Panc1 (cell line): ENCODE data around the gene NDUFAF8. TPM values are rescaled to one million over a fixed set of nuclear protein-coding genes. Genes with fewer than 3 reads are reported as not detected.

Experiments used
- ATAC-seq: fragments of 200-7000 bp; cut with Tn5 transposase; 2 replicates; pipeline ENCODE4 v1.9.1; 2020; ENCODE audit warnings: mild to moderate bottlenecking, moderate library complexity
- BruUV-seq: library from RNA; stranded (reverse); fragments of 400-500 nt; replicated peaks from 2 replicates; lab custom pipeline; 2021; lab: Mats Ljungman, UMichigan
- CTCF ChIA-PET: fragments of 300-600 bp; sonication (Branson Sonifier 250); formaldehyde crosslinking; loops from one replicate; lab custom pipeline; 2022; ENCODE audit warnings: antibody characterized with exemption; lab: Charles Lee
- POLR2A ChIA-PET: fragments of 300-600 bp; sonication (Branson Sonifier 250); formaldehyde crosslinking; loops from one replicate; lab custom pipeline; 2022; ENCODE audit warnings: antibody characterized with exemption; lab: Charles Lee
- DNase-seq: peaks from one replicate; pipeline ENCODE4 v3.0.0-alpha.2; 2010; ENCODE audit warnings: low read depth, low spot score
- H3K27ac ChIP-seq: 2 replicates; pipeline ENCODE4 v1.5.1; 2011; ENCODE audit warnings: mild to moderate bottlenecking, low read length, inconsistent platforms
- H3K27me3 ChIP-seq: fragments of 200-500 bp; sonication (Bioruptor generic); 2 replicates; pipeline ENCODE4 v1.6.0; 2014; ENCODE audit warnings: low read length, inconsistent platforms; ENCODE audit not compliant: control insufficient read depth, insufficient read depth
- H3K36me3 ChIP-seq: fragments of 200-500 bp; sonication (Bioruptor generic); 2 replicates; pipeline ENCODE4 v1.5.1; 2014; ENCODE audit warnings: inconsistent platforms, mild to moderate bottlenecking, low read length, moderate library complexity; ENCODE audit not compliant: control insufficient read depth, insufficient read depth
- H3K4me1 ChIP-seq: 2 replicates; pipeline ENCODE4 v1.5.1; 2011; ENCODE audit warnings: inconsistent platforms, mild to moderate bottlenecking, low read length, moderate library complexity; ENCODE audit not compliant: control insufficient read depth, insufficient read depth
- H3K4me3 ChIP-seq, 2 experiments: 2 replicates each; pipeline ENCODE4 v1.5.1; 2011 to 2012; ENCODE audit warnings: low read depth in 2 of 2, low read length in 2 of 2, mild to moderate bottlenecking in 2 of 2, inconsistent platforms in 1 of 2, moderate library complexity in 1 of 2
- H3K9me3 ChIP-seq: fragments of 200-500 bp; sonication (Bioruptor generic); 2 replicates; pipeline ENCODE4 v1.5.1; 2014; ENCODE audit warnings: low read depth, mild to moderate bottlenecking, inconsistent platforms, low read length, moderate library complexity; ENCODE audit not compliant: control insufficient read depth, insufficient read depth
- POLR2AphosphoS5 ChIP-seq: IDR thresholded peaks from 2 replicates; pipeline ENCODE4 v1.6.1; 2012; ENCODE audit warnings: mild to moderate bottlenecking, low read depth, low read length, moderate library complexity
- SIN3A ChIP-seq: IDR thresholded peaks from 2 replicates; pipeline ENCODE4 v1.6.1; 2012; ENCODE audit warnings: low read depth, mild to moderate bottlenecking, low read length, moderate library complexity, borderline replicate concordance; ENCODE audit not compliant: insufficient read depth
- TCF7L2 ChIP-seq: IDR thresholded peaks from 2 replicates; pipeline ENCODE4 v1.6.1; 2011; ENCODE audit warnings: mild to moderate bottlenecking, low read depth, low read length, inconsistent platforms
- in situ Hi-C: cut with HindIII; loops from 2 replicates; pipeline ENCODE4 v1.10.0; 2016; ENCODE audit warnings: low sequenced_read_pairs, low pct_unique_long_range_greater_than_20kb
- intact Hi-C: fragments of 100-400 bp; cut with micrococcal nuclease; formaldehyde crosslinking; loops from one replicate; pipeline ENCODE4 v1.10.0; 2022; ENCODE audit not compliant: unreplicated experiment
- total RNA-seq: library from RNA; stranded (reverse); gene quantifications from one replicate; pipeline ENCODE4 v1.2.1, GENCODE V29; 2021; ENCODE audit not compliant: unreplicated experiment
- TF ChIP-seq, protein P1 (sequence below): fragments of 450-650 bp; IDR thresholded peaks from 2 replicates; pipeline ENCODE4 v1.5.1; 2017; ENCODE audit warnings: mild to moderate bottlenecking
- TF ChIP-seq, protein P2 (sequence below), 2 experiments: IDR thresholded peaks; 2 replicates each; pipeline ENCODE4 v1.6.1; 2011 to 2012; ENCODE audit warnings: low read depth in 2 of 2, control low read depth in 1 of 2, low read length in 1 of 2, mild to moderate bottlenecking in 1 of 2, moderate library complexity in 1 of 2; ENCODE audit not compliant: insufficient read depth in 1 of 2

The NDUFAF8 gene
- total RNA-seq, 1 experiment from 2014 or later = 75.8 TPM

GRCh38 chr17:81260641-81261040 is 21.5 kb downstream of the NDUFAF8 start:
- intact Hi-C loops = no loop called here
- in situ Hi-C loops = no loop called here
- CTCF ChIA-PET = no interaction called here

GRCh38 chr17:81261096-81261495 is 22.0 kb downstream of the NDUFAF8 start:
- Histone ChIP-seq H3K4me1 (no peaks in the 10 kb centered on the region; the same call in 1 of the 2 replicates), H3K36me3 (peaks cover 10% of the 10 kb centered on the region; the same call in 1 of the 2 replicates), H3K9me3 (no peaks in the 10 kb centered on the region), H3K4me3 (no peak overlapping the region), H3K27ac (no peak overlapping the region), H3K27me3 (no peaks in the 10 kb centered on the region)
- intact Hi-C loops = no loop called here
- POLR2A ChIA-PET = interaction anchor here (0.6 kb wide), 1 partner anchor 34 kb away, joined by 7 read pairs; the partner anchor contains the start of gene SLC38A10
- no peak for ATAC-seq
- DNase-seq = no peak
- BruUV-seq = no TSS peak
- in situ Hi-C loops = no loop called here
- CTCF ChIA-PET = no interaction called here
- TF ChIP-seq, protein P1, sequence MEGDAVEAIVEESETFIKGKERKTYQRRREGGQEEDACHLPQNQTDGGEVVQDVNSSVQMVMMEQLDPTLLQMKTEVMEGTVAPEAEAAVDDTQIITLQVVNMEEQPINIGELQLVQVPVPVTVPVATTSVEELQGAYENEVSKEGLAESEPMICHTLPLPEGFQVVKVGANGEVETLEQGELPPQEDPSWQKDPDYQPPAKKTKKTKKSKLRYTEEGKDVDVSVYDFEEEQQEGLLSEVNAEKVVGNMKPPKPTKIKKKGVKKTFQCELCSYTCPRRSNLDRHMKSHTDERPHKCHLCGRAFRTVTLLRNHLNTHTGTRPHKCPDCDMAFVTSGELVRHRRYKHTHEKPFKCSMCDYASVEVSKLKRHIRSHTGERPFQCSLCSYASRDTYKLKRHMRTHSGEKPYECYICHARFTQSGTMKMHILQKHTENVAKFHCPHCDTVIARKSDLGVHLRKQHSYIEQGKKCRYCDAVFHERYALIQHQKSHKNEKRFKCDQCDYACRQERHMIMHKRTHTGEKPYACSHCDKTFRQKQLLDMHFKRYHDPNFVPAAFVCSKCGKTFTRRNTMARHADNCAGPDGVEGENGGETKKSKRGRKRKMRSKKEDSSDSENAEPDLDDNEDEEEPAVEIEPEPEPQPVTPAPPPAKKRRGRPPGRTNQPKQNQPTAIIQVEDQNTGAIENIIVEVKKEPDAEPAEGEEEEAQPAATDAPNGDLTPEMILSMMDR = no peak
- TF ChIP-seq, protein P2, sequence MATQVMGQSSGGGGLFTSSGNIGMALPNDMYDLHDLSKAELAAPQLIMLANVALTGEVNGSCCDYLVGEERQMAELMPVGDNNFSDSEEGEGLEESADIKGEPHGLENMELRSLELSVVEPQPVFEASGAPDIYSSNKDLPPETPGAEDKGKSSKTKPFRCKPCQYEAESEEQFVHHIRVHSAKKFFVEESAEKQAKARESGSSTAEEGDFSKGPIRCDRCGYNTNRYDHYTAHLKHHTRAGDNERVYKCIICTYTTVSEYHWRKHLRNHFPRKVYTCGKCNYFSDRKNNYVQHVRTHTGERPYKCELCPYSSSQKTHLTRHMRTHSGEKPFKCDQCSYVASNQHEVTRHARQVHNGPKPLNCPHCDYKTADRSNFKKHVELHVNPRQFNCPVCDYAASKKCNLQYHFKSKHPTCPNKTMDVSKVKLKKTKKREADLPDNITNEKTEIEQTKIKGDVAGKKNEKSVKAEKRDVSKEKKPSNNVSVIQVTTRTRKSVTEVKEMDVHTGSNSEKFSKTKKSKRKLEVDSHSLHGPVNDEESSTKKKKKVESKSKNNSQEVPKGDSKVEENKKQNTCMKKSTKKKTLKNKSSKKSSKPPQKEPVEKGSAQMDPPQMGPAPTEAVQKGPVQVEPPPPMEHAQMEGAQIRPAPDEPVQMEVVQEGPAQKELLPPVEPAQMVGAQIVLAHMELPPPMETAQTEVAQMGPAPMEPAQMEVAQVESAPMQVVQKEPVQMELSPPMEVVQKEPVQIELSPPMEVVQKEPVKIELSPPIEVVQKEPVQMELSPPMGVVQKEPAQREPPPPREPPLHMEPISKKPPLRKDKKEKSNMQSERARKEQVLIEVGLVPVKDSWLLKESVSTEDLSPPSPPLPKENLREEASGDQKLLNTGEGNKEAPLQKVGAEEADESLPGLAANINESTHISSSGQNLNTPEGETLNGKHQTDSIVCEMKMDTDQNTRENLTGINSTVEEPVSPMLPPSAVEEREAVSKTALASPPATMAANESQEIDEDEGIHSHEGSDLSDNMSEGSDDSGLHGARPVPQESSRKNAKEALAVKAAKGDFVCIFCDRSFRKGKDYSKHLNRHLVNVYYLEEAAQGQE (IDR thresholded peaks at IDR 0.05; ENCODE audit: insufficient read depth in 1 of 2, low read depth in 2 of 2, low read length in 1 of 2) = no peak
- TF ChIP-seq TCF7L2 (no peak), POLR2AphosphoS5 (no peak), SIN3A (no peak)

More at GRCh38 chr17:81260641-81261040, 21.5 kb downstream of the NDUFAF8 start:
- Histone ChIP-seq H3K27ac (no peak overlapping the region), H3K27me3 (no peaks in the 10 kb centered on the region), H3K36me3 (peaks cover 10% of the 10 kb centered on the region; the same call in 1 of the 2 replicates), H3K4me3 (no peak overlapping the region), H3K9me3 (no peaks in the 10 kb centered on the region), H3K4me1 (no peaks in the 10 kb centered on the region; the same call in 1 of the 2 replicates)
- no peak for DNase-seq
- POLR2A ChIA-PET = no interaction called here
- TF ChIP-seq SIN3A (no peak), TCF7L2 (no peak), POLR2AphosphoS5 (no peak)
- TF ChIP-seq, protein P2 (IDR thresholded peaks at IDR 0.05; ENCODE audit: insufficient read depth in 1 of 2, low read depth in 2 of 2, low read length in 1 of 2) = no peak
- TF ChIP-seq, protein P1 = no peak
- no TSS peak for BruUV-seq
- ATAC-seq = no peak
